ENCODE results near the gene PTPN7.

DNA sequence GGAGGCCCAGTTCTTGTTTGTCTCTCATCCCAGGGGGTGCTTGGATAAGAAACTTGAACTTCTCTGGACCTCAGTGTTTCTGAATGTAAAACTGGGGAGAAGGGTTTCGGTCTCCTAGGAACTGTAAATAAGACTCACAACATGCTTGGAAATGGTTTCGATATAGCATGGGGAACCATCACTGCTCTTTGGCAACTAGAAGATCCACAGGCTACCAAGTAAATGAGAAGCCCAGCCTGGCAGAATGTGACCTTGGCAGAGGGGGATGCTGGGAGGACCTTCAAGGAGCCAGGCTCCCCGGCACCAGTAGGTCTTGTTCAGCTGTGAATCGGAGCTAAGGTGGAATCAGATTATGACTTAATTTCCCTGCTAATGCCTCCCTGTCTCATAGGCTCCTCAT is 19.6 kb downstream of the PTPN7 start:
- TF ChIP-seq TAF1 (conservative IDR thresholded peaks at IDR 0.05) (no peak), SP1 (IDR thresholded peaks at IDR 0.05) (no peak), RAD21 (IDR thresholded peaks at IDR 0.05) (no peak), FOXA1 (IDR thresholded peaks at IDR 0.05) (no peak), JUND (IDR thresholded peaks at IDR 0.05) (no peak)
- TF ChIP-seq, protein P1, sequence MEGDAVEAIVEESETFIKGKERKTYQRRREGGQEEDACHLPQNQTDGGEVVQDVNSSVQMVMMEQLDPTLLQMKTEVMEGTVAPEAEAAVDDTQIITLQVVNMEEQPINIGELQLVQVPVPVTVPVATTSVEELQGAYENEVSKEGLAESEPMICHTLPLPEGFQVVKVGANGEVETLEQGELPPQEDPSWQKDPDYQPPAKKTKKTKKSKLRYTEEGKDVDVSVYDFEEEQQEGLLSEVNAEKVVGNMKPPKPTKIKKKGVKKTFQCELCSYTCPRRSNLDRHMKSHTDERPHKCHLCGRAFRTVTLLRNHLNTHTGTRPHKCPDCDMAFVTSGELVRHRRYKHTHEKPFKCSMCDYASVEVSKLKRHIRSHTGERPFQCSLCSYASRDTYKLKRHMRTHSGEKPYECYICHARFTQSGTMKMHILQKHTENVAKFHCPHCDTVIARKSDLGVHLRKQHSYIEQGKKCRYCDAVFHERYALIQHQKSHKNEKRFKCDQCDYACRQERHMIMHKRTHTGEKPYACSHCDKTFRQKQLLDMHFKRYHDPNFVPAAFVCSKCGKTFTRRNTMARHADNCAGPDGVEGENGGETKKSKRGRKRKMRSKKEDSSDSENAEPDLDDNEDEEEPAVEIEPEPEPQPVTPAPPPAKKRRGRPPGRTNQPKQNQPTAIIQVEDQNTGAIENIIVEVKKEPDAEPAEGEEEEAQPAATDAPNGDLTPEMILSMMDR (IDR thresholded peaks at IDR 0.05; ENCODE audit: low read depth, low read length, missing input control), result no peak
- TF ChIP-seq, protein P2, sequence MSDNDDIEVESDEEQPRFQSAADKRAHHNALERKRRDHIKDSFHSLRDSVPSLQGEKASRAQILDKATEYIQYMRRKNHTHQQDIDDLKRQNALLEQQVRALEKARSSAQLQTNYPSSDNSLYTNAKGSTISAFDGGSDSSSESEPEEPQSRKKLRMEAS (IDR thresholded peaks at IDR 0.05), result no peak
- TF ChIP-seq, protein P3, sequence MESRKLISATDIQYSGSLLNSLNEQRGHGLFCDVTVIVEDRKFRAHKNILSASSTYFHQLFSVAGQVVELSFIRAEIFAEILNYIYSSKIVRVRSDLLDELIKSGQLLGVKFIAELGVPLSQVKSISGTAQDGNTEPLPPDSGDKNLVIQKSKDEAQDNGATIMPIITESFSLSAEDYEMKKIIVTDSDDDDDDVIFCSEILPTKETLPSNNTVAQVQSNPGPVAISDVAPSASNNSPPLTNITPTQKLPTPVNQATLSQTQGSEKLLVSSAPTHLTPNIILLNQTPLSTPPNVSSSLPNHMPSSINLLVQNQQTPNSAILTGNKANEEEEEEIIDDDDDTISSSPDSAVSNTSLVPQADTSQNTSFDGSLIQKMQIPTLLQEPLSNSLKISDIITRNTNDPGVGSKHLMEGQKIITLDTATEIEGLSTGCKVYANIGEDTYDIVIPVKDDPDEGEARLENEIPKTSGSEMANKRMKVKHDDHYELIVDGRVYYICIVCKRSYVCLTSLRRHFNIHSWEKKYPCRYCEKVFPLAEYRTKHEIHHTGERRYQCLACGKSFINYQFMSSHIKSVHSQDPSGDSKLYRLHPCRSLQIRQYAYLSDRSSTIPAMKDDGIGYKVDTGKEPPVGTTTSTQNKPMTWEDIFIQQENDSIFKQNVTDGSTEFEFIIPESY (IDR thresholded peaks at IDR 0.05), result no peak
- TF ChIP-seq, protein P4, sequence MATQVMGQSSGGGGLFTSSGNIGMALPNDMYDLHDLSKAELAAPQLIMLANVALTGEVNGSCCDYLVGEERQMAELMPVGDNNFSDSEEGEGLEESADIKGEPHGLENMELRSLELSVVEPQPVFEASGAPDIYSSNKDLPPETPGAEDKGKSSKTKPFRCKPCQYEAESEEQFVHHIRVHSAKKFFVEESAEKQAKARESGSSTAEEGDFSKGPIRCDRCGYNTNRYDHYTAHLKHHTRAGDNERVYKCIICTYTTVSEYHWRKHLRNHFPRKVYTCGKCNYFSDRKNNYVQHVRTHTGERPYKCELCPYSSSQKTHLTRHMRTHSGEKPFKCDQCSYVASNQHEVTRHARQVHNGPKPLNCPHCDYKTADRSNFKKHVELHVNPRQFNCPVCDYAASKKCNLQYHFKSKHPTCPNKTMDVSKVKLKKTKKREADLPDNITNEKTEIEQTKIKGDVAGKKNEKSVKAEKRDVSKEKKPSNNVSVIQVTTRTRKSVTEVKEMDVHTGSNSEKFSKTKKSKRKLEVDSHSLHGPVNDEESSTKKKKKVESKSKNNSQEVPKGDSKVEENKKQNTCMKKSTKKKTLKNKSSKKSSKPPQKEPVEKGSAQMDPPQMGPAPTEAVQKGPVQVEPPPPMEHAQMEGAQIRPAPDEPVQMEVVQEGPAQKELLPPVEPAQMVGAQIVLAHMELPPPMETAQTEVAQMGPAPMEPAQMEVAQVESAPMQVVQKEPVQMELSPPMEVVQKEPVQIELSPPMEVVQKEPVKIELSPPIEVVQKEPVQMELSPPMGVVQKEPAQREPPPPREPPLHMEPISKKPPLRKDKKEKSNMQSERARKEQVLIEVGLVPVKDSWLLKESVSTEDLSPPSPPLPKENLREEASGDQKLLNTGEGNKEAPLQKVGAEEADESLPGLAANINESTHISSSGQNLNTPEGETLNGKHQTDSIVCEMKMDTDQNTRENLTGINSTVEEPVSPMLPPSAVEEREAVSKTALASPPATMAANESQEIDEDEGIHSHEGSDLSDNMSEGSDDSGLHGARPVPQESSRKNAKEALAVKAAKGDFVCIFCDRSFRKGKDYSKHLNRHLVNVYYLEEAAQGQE (IDR thresholded peaks at IDR 0.05), result no peak
- TF ChIP-seq, protein P5, sequence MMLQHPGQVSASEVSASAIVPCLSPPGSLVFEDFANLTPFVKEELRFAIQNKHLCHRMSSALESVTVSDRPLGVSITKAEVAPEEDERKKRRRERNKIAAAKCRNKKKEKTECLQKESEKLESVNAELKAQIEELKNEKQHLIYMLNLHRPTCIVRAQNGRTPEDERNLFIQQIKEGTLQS (IDR thresholded peaks at IDR 0.05), result no peak

Measured in liver (tissue), 3 donors.